GM19099 (cell line): Measurements from ENCODE around the gene EPHB2.

Source experiments
- POLR2A ChIP-seq: IDR thresholded peaks from 3 replicates; pipeline ENCODE4 v1.6.1; 2011; ENCODE audit warnings: low read depth; ENCODE audit not compliant: insufficient read length; ENCODE audit errors: extremely low read depth

EPHB2 gene

DNA sequence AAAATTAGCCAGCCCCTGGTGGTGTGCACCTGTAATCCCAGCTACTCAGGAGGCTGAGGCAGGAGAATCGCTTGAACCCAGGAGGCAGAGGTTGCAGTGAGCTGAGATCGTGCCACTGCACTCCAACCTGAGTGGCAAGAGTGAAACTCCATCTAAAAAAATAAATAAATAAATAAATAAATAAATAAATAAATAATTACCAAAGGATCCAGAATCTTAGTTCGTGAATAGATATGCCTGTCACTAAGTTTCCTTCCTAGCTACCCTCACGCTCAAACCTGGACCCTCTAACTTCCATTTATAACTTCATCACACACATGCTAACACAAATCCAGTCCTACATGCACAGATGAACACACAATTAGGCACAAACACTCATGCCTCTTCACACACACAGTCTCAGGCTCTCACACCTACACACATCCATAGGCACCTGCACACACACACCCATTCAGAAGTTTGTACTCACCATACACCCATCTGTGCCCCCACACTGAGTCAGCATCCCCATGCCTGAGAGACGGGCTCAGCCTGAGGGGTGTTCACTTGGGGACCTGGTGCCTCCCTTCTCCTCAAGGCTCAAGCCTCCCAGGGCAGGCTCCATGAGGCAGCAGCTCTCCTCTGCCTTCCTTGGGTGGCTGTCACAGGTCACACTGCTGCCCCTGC, 200.5 kb downstream of the EPHB2 start:
- no peak for TF ChIP-seq POLR2A

DNA sequence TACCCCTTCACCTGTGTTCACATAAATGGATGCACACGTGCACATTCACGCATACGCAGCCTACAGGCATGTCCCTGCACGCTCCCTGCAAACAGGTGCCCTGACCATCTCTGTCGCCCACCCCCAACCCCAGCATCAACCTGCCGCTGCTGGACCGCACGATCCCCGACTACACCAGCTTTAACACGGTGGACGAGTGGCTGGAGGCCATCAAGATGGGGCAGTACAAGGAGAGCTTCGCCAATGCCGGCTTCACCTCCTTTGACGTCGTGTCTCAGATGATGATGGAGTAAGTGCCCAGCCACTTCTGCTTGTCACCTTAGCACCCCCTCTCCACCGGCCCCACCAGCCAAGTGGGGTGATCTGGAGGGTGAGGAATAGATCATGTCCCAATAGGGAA, 201.7 kb downstream of the EPHB2 start:
- no peak for TF ChIP-seq POLR2A

- TF ChIP-seq POLR2A = no peak
These were observed 202.9 kb downstream of the EPHB2 start for GRCh38 chr1:22913421-22914141.

GRCh38 chr1:22914156-22914555, 203.5 kb downstream of the EPHB2 start:
- TF ChIP-seq POLR2A = no peak

GRCh38 chr1:22914633-22915217, 204.1 kb downstream of the EPHB2 start:
- TF ChIP-seq POLR2A = no peak

DNA sequence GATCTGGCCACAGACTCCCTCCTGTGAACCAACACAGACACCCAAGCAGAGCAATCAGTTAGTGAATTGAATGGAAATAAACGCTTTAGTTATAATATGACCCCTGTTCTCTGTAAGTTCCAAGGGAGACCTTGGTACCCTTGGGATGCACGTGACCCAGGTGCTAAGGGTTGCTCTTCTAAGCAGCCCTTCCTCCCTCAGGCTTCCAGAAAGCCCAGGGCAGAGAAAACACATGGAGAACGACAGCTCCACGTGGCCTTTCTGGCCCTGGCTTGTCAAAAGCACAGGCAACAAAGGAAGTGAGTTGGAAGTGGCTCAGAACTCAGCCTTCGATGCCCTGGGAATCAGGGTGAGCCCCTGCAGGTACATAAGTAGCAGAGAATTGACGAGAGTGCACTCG, 204.6 kb downstream of the EPHB2 start:
- TF ChIP-seq POLR2A = no peak

GRCh38 chr1:22915816-22916470, 205.3 kb downstream of the EPHB2 start:
- TF ChIP-seq POLR2A = no peak

DNA sequence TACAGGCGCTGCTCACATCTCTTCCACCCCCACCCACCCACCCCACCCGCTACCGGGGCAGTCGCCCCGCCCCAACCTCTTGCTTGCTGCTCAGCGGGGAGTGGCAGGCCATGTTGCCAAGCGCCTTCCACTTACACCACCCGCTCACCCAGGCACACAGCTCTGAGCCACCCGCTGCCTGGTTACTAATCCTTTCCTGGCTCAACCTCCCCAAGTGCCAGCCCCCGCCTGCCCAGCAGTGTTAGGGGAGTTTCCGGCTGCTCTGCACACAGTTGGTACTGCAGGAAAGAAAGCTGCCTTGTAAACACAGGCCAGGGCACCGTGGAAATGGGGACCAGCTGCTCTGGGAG, 205.8 kb downstream of the EPHB2 start:
- no peak for TF ChIP-seq POLR2A

- TF ChIP-seq POLR2A = no peak
These were observed 207.3 kb downstream of the EPHB2 start for GRCh38 chr1:22917989-22918388.

DNA sequence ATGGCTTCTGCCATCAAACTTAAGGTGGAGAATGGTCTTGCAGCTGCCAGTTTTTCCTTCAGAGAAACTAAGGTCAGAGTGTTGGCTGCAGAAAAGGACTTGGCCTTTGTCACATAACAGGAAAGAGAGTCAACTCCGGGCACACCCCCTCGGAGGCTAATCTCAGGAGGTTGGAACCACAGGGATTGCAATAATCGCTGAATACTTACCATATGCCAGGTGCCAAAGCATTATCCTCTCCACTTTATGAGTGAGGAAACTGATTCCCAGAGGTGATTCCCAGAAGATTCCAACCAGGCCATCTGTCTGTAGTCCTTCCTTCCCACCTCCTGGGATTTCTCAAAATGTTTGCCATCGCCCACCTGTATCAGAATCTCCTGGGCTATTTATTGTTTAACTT, 208.0 kb downstream of the EPHB2 start:
- no peak for TF ChIP-seq POLR2A

- no peak for TF ChIP-seq POLR2A
These were observed 208.8 kb downstream of the EPHB2 start for GRCh38 chr1:22919341-22920025.

- no peak for TF ChIP-seq POLR2A
These were observed 209.5 kb downstream of the EPHB2 start for GRCh38 chr1:22920026-22920733.

GRCh38 chr1:22920734-22921451, 210.3 kb downstream of the EPHB2 start:
- no peak for TF ChIP-seq POLR2A
